ENCODE results near the gene FOXI3. TPM values are rescaled to one million over a fixed set of nuclear protein-coding genes. Genes with fewer than 3 reads are reported as not detected.

FOXI3 gene
- total RNA-seq, 1 donor, result not detected

DNA sequence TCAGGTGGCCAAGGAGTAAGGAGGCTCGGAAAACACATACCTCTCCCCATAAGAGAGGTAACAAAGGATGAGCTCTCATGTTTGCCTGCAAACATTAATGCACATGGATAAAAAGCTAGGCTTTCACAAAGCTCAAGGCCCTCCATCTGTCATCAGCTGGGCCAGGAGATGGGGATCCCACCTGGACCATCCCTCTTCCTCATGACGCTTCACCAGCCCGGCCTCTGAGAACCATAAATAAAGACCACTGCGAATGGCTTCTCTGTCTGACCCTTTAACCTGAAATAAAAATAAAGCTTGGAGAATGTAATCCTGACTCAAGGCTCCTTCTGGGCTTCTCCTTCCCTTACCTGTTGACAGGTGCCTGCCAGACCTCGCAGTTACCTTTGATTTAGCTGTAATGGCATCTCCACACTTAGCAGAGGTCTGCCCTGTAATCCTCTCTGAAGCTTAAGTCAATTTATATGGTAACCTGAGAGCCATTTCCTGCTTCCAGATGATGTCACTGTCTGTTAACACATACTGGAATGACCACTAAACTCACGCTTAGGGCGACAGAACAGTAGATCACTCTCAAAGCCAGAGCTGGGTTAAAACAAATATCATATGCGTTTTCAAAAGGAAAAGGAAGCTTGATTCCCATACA, 29.3 kb upstream of the FOXI3 start:
- H3K4me3 ChIP-seq (ENCODE audit: low read depth, low read length), result no peak overlapping the region
- DNase-seq (ENCODE audit: low read depth), result no peak
- TF ChIP-seq, protein P1, sequence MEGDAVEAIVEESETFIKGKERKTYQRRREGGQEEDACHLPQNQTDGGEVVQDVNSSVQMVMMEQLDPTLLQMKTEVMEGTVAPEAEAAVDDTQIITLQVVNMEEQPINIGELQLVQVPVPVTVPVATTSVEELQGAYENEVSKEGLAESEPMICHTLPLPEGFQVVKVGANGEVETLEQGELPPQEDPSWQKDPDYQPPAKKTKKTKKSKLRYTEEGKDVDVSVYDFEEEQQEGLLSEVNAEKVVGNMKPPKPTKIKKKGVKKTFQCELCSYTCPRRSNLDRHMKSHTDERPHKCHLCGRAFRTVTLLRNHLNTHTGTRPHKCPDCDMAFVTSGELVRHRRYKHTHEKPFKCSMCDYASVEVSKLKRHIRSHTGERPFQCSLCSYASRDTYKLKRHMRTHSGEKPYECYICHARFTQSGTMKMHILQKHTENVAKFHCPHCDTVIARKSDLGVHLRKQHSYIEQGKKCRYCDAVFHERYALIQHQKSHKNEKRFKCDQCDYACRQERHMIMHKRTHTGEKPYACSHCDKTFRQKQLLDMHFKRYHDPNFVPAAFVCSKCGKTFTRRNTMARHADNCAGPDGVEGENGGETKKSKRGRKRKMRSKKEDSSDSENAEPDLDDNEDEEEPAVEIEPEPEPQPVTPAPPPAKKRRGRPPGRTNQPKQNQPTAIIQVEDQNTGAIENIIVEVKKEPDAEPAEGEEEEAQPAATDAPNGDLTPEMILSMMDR (IDR thresholded peaks at IDR 0.05; ENCODE audit: insufficient read depth, low read length), result no peak

DNA sequence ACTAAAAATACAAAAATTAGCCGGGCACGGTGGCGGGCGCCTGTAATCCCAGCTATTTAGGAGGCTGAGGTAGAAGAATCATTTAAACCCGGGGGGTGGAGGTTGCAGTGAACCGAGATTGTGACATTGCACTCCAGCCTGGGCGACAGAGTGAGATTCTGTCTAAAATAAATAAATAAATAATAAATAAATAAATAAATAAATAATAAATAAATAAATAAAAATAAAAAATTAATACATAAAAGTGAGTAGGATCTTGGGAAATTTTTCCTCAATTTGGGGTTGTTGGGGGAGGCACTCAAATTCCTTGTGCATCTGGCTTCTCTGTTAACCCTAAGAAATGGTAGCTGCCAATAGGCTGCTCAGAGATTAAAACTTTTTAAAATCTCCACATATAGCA, 20.3 kb upstream of the FOXI3 start:
- TF ChIP-seq, protein P1 (IDR thresholded peaks at IDR 0.05; ENCODE audit: insufficient read depth, low read length), result no peak
- H3K4me3 ChIP-seq (ENCODE audit: low read depth, low read length), result no peak overlapping the region
- DNase-seq (ENCODE audit: low read depth), result no peak

DNA sequence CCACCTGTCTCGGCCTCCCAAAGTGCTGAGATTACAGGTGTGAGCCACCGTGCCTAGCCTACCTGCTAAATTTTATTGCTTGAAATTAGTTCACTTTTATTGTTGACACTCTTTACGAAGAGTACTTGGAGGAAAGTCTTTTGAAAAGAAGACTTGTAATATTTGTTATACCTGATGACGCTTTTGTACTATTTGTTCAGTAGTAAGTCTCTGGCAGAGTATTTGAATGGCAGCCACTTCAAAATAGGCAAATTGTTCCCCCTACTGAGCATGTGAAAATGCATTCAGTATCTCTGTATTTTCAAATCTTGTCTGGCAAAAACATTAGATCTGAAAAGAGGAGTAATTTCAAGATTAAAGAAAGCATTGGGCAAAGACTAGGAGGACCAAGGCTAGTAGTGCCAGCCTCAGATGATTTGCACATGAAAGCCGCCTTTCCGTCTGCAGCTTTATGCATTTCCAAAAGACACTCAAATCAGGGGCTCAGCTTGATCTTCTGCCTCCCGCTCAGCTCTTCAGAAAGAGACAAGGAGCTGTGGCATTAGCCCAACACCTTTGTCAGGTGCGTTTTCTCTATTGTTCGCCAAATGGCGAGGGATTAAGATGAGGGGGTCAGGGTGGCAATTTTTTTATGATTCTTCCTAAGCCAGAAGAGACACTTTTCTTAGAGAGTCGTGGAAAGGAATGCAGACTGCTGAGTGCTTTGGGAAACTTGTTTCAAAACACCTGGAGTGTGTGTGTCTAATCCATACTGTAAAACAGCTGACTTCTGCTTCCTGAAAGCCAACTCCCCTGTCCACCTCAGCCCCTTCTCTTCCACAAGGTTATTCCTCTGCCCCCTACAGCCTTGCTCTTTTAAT, 18.8 kb upstream of the FOXI3 start:
- H3K4me3 ChIP-seq (ENCODE audit: low read depth, low read length), result no peak overlapping the region
- no peak for DNase-seq (ENCODE audit: low read depth)
- TF ChIP-seq, protein P1 (IDR thresholded peaks at IDR 0.05; ENCODE audit: insufficient read depth, low read length), result no peak

DNA sequence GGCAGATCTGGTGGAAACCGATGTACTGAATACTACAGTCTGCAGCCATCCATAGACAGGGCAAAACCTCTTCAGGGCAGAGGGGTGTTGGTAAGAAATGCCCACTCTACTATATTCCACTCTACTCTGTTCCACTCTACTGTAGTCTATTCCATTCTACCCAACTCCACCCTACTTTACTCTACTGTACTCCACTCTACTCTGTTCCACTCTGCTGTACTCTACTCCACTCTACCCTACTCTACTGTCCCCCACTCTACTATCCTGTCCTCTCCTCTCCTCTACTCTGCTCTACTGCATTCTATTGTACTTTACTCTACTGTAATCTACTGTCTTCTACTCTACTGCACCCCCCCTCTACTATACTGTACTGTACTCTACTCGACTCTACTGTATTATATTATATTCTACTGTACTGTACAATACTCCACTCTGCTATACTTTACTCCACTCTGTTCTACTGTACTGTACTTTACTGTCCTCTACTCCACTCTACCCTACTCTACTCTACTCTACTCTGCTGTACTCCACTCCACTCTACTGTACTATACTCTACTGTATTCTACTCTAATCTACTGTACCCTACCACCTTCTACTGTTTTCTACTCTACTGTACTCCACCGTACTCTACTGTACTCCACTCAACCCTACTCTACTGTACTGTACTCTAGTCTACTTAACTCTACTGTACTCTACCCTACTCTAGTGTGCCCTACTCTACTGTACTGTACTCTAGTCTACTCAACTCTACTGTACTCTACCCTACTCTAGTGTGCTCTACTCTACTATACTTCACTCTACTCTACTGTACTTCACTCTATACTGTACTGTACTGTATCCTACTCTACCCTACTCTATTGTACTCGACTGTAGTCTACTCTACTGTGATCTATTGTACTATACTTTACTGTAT, 17.0 kb upstream of the FOXI3 start:
- TF ChIP-seq, protein P1 (IDR thresholded peaks at IDR 0.05; ENCODE audit: insufficient read depth, low read length), result no peak
- no peak overlapping the region for H3K4me3 ChIP-seq (ENCODE audit: low read depth, low read length)
- DNase-seq (ENCODE audit: low read depth), result no peak

DNA sequence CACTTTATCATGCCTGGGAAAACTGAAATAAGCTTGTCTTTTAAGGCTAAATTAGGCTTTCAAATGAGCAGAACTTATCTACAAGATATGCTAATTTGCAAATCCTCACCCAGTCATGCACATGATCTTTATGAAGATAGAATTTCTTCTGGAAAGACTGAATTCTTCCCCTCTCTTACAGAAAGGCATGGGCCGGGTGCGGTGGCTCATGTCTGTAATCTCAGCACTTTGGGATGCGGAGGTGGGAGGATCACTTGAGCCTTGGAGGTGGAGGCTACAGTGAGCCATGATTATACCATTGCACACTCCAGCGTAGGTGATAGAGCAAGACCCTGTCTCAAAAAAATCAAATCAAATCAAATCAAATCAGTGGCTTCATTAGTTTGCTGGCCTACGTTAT, 11.7 kb upstream of the FOXI3 start:
- H3K4me3 ChIP-seq (ENCODE audit: low read depth, low read length), result no peak overlapping the region
- TF ChIP-seq, protein P1 (IDR thresholded peaks at IDR 0.05; ENCODE audit: insufficient read depth, low read length), result no peak
- DNase-seq (ENCODE audit: low read depth), result no peak

DNA sequence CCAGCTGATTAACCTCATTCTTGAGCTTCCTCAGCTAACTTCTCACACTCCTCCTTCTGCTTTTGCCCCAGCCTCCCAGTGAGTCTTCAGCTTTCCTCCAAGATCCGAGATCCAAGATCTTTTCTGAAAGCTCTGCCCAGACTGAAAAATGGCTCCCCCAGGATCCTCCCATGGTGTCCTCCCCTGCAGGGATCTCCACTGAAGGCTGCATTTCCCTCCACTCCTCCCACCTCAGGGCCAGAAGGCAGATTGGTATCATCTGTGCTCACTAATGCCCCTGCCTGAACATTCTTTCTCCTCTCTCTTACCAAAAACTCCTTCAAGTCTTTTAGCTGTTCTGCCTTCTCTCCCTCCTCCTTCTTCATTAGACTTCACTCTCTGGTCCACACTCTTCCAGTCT, 6.1 kb upstream of the FOXI3 start:
- no peak overlapping the region for H3K4me3 ChIP-seq (ENCODE audit: low read depth, low read length)
- TF ChIP-seq, protein P1 (IDR thresholded peaks at IDR 0.05; ENCODE audit: insufficient read depth, low read length), result no peak
- no peak for DNase-seq (ENCODE audit: low read depth)

Data from fibroblast of the aortic adventitia (primary cell).